ENCODE measurements around the gene PERP. TPM values are rescaled to one million over a fixed set of nuclear protein-coding genes. Genes with fewer than 3 reads are reported as not detected.

Gene PERP
- total RNA-seq, 4 donors from 2014 or later, result 9.2 to 18.4 (median 14.8) TPM

DNA sequence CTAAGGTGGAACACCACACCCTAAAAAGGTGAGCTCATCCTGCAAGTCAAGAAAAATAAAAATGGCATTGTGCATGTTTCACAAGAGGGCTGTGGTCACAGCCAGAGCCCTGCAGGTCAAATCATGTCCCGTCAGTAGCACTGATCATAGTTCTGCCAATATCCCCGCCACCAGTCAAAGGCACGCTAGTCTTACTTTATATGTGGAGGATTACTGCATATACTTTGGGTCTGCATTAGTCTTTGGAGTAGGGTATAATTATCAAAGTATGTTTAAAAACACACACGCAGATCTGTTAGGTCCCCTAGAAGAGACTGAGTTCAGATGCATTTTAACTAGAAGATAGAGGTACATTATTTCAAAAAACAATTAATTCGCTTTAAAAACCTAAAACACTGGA lies 1.8 kb downstream of the PERP start:
- Histone ChIP-seq H3K4me1 (no peaks in the 10 kb centered on the region), H3K27ac (no peak overlapping the region), H3K4me3 (no peak overlapping the region), H3K9me3 (no peaks in the 10 kb centered on the region), H3K27me3 (no peaks in the 10 kb centered on the region), H3K36me3 (no peaks in the 10 kb centered on the region)
- intact Hi-C loops (cut with DNase I; ENCODE audit: low total_unique reads), result no loop called here
- TF ChIP-seq POLR2A (IDR thresholded peaks at IDR 0.05), result no peak
- TF ChIP-seq, protein P1, sequence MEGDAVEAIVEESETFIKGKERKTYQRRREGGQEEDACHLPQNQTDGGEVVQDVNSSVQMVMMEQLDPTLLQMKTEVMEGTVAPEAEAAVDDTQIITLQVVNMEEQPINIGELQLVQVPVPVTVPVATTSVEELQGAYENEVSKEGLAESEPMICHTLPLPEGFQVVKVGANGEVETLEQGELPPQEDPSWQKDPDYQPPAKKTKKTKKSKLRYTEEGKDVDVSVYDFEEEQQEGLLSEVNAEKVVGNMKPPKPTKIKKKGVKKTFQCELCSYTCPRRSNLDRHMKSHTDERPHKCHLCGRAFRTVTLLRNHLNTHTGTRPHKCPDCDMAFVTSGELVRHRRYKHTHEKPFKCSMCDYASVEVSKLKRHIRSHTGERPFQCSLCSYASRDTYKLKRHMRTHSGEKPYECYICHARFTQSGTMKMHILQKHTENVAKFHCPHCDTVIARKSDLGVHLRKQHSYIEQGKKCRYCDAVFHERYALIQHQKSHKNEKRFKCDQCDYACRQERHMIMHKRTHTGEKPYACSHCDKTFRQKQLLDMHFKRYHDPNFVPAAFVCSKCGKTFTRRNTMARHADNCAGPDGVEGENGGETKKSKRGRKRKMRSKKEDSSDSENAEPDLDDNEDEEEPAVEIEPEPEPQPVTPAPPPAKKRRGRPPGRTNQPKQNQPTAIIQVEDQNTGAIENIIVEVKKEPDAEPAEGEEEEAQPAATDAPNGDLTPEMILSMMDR (IDR thresholded peaks at IDR 0.05), result no peak
- DNase-seq, result no peak

DNA sequence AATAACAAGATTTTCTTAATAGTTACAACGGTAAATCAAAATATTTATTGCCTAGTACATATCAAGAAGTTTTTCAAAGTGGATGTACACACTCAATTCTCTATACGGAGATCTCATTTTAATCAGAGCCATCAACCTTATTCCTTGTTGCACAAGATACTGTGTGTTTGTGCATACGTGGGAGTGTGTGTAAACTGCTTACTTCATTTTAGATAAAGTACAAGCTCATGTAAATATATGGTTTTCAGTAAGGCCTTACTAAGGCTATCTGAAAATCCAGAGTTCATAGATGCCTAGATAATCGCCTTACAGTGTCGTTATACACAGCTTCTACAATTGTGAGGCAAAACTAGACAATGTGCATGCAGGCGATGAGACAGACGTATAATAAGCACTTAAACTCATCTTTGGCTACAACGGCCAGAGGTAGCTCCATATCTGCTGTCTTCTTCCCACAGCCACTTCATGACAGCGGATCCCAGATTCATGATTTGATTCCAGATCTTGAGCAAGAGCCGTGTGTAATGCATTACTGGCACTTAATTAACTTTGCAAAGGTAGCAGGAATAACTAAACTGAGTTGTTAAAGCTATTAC lies 2.5 kb downstream of the PERP start:
- Histone ChIP-seq H3K4me1 (no peaks in the 10 kb centered on the region), H3K36me3 (no peaks in the 10 kb centered on the region), H3K27me3 (no peaks in the 10 kb centered on the region), H3K4me3 (no peak overlapping the region), H3K9me3 (no peaks in the 10 kb centered on the region), H3K27ac (no peak overlapping the region)
- TF ChIP-seq POLR2A (IDR thresholded peaks at IDR 0.05), result no peak
- TF ChIP-seq, protein P1 (IDR thresholded peaks at IDR 0.05), result no peak
- no peak for DNase-seq
- intact Hi-C loops (cut with DNase I; ENCODE audit: low total_unique reads), result no loop called here

DNA sequence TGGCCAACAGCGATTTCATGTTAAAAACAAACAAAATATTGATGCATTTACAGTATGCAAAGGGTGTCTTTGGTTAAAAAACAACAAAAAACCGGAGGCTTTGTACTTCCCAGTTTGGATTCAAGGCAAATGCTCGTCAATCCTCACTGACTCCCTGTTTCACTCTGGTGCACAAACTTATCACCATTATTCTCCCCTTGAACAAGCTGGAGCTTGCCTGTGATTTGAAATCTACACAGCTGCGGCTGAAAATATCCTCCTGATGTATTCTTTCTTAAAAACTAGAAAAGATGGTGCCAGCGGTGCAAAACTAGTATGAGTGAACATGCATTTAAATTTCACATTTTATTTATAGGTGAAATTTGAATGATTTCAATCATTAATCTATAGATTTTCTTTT lies 3.3 kb downstream of the PERP start:
- Histone ChIP-seq H3K27ac (no peak overlapping the region), H3K9me3 (no peaks in the 10 kb centered on the region), H3K4me1 (no peaks in the 10 kb centered on the region), H3K27me3 (no peaks in the 10 kb centered on the region), H3K36me3 (no peaks in the 10 kb centered on the region), H3K4me3 (no peak overlapping the region)
- TF ChIP-seq, protein P1 (IDR thresholded peaks at IDR 0.05), result no peak
- TF ChIP-seq POLR2A (IDR thresholded peaks at IDR 0.05), result no peak
- intact Hi-C loops (cut with DNase I; ENCODE audit: low total_unique reads), result no loop called here
- no peak for DNase-seq

DNA sequence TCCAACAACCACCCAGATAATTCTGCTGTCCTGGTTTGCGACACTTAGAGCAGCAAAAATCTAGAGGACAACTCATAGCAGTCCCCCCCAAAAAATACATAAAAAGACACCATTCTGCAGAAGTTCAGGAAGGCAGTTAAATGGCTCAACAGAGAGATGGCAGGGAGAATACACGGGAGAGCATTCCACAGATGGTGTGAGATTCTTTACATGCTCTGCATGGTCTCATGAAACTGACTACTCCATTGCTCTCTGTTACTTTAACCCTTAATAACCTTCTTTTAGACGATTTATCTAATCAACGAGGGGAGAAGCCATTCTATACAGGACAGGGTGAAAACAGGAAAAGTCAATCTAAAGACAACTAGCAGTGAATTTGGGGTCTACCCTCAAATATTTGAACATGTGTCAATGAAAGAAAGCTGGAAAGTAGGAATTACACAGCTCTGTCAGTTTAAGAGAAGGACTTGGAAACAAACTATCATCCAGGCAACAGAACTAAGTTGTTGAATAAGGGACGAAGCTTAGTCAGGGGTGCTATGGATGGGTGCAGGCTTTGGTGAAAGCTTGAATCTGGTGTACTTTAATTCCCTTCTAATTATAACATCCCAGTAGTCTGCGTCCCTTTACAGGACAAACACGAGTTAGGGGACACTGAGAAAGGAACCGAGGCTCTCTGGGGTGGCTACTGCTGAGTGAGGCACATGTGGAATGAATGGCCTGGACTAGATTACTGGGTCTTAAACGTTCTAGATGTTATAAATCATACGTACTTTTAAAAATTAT lies 5.1 kb downstream of the PERP start:
- Histone ChIP-seq H3K36me3 (no peaks in the 10 kb centered on the region), H3K4me1 (no peaks in the 10 kb centered on the region), H3K9me3 (no peaks in the 10 kb centered on the region), H3K4me3 (no peak overlapping the region), H3K27ac (no peak overlapping the region), H3K27me3 (no peaks in the 10 kb centered on the region)
- no peak for DNase-seq
- intact Hi-C loops (cut with DNase I; ENCODE audit: low total_unique reads), result no loop called here
- no peak for TF ChIP-seq POLR2A (IDR thresholded peaks at IDR 0.05)
- TF ChIP-seq, protein P1 (IDR thresholded peaks at IDR 0.05), result no peak

DNA sequence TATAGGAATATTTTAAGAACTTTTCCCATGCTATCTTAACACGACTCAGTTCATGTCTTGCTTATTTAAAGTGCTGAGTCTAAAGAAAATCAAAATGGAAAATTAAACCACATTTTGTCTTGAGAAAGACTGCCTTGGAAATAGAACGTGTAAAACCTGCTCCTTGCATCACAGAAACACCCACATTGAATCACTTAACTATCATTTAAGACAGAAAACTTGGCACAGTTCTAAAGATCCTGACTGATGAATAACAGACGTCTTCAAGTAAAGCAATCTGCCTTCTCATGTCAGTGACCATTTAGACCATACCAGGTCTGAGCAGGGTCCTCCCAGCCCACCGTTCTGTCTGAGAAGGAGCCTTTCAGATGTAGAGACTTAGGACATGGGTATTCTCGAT lies 7.4 kb downstream of the PERP start:
- Histone ChIP-seq H3K4me1 (no peaks in the 10 kb centered on the region), H3K4me3 (no peak overlapping the region)

More for the DNA sequence above, 7.4 kb downstream of the PERP start:
- no peaks in the 10 kb centered on the region for H3K9me3 ChIP-seq
- intact Hi-C loops (cut with DNase I; ENCODE audit: low total_unique reads), result no loop called here
- H3K27ac ChIP-seq, result no peak overlapping the region
- no peak for TF ChIP-seq POLR2A (IDR thresholded peaks at IDR 0.05)
- DNase-seq, result no peak
- no peaks in the 10 kb centered on the region for H3K27me3 ChIP-seq
- no peaks in the 10 kb centered on the region for H3K36me3 ChIP-seq

Measured in uterus (tissue), 4 donors.